ENCODE results near the gene ANAPC2.

DNA sequence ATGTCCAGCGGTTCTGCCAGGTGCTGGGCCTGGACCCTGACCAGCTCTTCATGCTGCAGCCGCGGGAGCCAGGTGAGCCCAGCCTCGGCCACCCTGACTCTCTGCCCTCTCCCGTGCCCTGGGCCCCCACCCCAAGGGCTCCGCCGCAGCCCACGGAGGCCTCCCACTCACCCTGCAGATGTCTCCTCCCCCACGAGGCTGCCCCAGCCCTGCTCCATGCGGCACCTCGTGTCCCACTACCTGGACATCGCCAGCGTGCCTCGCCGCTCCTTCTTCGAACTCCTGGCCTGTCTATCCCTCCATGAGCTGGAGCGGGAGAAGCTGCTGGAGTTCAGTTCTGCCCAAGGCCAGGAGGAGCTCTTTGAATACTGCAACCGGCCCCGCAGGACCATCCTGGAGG is 26.3 kb upstream of the ANAPC2 start:
- TF ChIP-seq CTCF (IDR thresholded peaks at IDR 0.05) (no peak), ZFX (IDR thresholded peaks at IDR 0.05; ENCODE audit: borderline replicate concordance) (no peak)

All from 22Rv1 (cell line).